Keratinocyte (primary cell): ENCODE results near the gene SOX5.

Source experiments
- EZH2 ChIP-seq: IDR thresholded peaks from one replicate; pipeline ENCODE4 v1.6.1; 2012; ENCODE audit warnings: inconsistent platforms, mild to moderate bottlenecking, low read length, moderate library complexity
- TF ChIP-seq, protein P1 (sequence below), 3 experiments: IDR thresholded peaks in 1 of 3; conservative IDR thresholded peaks in 1 of 3; optimal IDR thresholded peaks in 1 of 3; 2 replicates in 2 of 3; 3 replicates in 1 of 3; pipeline versions ENCODE3 to v1.5.1; 2011; ENCODE audit warnings: low read length in 3 of 3, mild to moderate bottlenecking in 3 of 3, moderate library complexity in 2 of 3, control low read depth in 1 of 3, inconsistent platforms in 1 of 3; ENCODE audit not compliant: insufficient read depth in 2 of 3; ENCODE audit errors: extremely low read depth in 1 of 3

DNA sequence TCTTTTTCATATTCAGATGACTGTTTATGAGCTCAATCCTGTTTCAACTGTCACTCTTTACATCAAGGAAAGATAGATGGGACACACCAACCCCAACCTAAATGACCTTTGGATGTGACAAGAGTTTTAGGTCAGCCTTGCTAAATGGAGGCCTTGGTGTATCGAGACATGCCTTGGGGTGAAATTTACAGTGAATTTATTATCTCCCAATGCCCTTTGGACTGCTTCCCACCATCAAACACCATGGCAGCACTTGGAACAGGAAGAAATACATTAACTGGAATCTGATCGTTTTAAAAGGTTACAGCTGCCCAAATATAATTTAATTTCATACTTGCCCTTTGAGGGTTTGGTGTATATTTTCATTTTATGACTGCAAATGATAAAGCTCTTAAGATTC, 327.6 kb downstream of the SOX5 start:
- TF ChIP-seq, protein P1, sequence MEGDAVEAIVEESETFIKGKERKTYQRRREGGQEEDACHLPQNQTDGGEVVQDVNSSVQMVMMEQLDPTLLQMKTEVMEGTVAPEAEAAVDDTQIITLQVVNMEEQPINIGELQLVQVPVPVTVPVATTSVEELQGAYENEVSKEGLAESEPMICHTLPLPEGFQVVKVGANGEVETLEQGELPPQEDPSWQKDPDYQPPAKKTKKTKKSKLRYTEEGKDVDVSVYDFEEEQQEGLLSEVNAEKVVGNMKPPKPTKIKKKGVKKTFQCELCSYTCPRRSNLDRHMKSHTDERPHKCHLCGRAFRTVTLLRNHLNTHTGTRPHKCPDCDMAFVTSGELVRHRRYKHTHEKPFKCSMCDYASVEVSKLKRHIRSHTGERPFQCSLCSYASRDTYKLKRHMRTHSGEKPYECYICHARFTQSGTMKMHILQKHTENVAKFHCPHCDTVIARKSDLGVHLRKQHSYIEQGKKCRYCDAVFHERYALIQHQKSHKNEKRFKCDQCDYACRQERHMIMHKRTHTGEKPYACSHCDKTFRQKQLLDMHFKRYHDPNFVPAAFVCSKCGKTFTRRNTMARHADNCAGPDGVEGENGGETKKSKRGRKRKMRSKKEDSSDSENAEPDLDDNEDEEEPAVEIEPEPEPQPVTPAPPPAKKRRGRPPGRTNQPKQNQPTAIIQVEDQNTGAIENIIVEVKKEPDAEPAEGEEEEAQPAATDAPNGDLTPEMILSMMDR (optimal IDR thresholded peaks at IDR 0.05 in 1 of 3, IDR thresholded peaks at IDR 0.05 in 1 of 3, conservative IDR thresholded peaks at IDR 0.05 in 1 of 3; ENCODE audit: extremely low read depth in 1 of 3, insufficient read depth in 2 of 3, low read length in 3 of 3): no peak
- TF ChIP-seq EZH2: no peak
